ENCODE data around the gene SULF2. TPM values are rescaled to one million over a fixed set of nuclear protein-coding genes. Genes with fewer than 3 reads are reported as not detected.

The SULF2 gene
- total and polyA plus RNA-seq, 2 of the 13 experiments (the other 11 are each of a cell fraction or from before 2014, with no cell fraction given) = 7.2 to 50.9 TPM

- TF ChIP-seq, protein P1, sequence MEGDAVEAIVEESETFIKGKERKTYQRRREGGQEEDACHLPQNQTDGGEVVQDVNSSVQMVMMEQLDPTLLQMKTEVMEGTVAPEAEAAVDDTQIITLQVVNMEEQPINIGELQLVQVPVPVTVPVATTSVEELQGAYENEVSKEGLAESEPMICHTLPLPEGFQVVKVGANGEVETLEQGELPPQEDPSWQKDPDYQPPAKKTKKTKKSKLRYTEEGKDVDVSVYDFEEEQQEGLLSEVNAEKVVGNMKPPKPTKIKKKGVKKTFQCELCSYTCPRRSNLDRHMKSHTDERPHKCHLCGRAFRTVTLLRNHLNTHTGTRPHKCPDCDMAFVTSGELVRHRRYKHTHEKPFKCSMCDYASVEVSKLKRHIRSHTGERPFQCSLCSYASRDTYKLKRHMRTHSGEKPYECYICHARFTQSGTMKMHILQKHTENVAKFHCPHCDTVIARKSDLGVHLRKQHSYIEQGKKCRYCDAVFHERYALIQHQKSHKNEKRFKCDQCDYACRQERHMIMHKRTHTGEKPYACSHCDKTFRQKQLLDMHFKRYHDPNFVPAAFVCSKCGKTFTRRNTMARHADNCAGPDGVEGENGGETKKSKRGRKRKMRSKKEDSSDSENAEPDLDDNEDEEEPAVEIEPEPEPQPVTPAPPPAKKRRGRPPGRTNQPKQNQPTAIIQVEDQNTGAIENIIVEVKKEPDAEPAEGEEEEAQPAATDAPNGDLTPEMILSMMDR (CRISPR knock-in tag; IDR thresholded peaks at IDR 0.05) = peak; percentile 98
- peak; percentile 86 for TF ChIP-seq ZNF781 (CRISPR knock-in tag; IDR thresholded peaks at IDR 0.05; ENCODE audit: borderline replicate concordance, not compliant biosample characterization)
- TF ChIP-seq ZNF549 (CRISPR knock-in tag; IDR thresholded peaks at IDR 0.05) = no peak
- TF ChIP-seq TBP (CRISPR knock-in tag; IDR thresholded peaks at IDR 0.05) = no peak
- TF ChIP-seq HNRNPL (IDR thresholded peaks at IDR 0.05; ENCODE audit: low read depth, low read length) = no peak
- TF ChIP-seq DMAP1 (CRISPR knock-in tag; IDR thresholded peaks at IDR 0.05) = peak; percentile 98
- TF ChIP-seq, protein P2, sequence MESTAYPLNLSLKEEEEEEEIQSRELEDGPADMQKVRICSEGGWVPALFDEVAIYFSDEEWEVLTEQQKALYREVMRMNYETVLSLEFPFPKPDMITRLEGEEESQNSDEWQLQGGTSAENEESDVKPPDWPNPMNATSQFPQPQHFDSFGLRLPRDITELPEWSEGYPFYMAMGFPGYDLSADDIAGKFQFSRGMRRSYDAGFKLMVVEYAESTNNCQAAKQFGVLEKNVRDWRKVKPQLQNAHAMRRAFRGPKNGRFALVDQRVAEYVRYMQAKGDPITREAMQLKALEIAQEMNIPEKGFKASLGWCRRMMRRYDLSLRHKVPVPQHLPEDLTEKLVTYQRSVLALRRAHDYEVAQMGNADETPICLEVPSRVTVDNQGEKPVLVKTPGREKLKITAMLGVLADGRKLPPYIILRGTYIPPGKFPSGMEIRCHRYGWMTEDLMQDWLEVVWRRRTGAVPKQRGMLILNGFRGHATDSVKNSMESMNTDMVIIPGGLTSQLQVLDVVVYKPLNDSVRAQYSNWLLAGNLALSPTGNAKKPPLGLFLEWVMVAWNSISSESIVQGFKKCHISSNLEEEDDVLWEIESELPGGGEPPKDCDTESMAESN (CRISPR knock-in tag; conservative IDR thresholded peaks at IDR 0.05) = no peak
- TF ChIP-seq KMT2A (CRISPR knock-in tag; IDR thresholded peaks at IDR 0.05) = peak; percentile 24; the same call in 1 of the 2 replicates
- no peak for TF ChIP-seq HOXA7 (CRISPR knock-in tag; IDR thresholded peaks at IDR 0.05)
- 0 out of 2 replicates have a peak, but pooled peaks have one; percentile 22 for TF ChIP-seq ZNF557 (CRISPR knock-in tag; IDR thresholded peaks at IDR 0.05)
- 0 out of 2 replicates have a peak, but pooled peaks have one; percentile 33 for TF ChIP-seq CREB1 (IDR thresholded peaks at IDR 0.05)
- no peak for TF ChIP-seq CREB1 (CRISPR knock-in tag; IDR thresholded peaks at IDR 0.05)
- TF ChIP-seq GATA4 (IDR thresholded peaks at IDR 0.05; ENCODE audit: borderline replicate concordance, low read depth) = no peak
- no peak for TF ChIP-seq TBL1XR1 (IDR thresholded peaks at IDR 0.05; ENCODE audit: borderline replicate concordance, low read length, partially characterized antibody)
- TF ChIP-seq KAT7 (CRISPR knock-in tag; IDR thresholded peaks at IDR 0.05; ENCODE audit: borderline replicate concordance) = no peak
- peak; percentile 84 for TF ChIP-seq ZNF335 (CRISPR knock-in tag; IDR thresholded peaks at IDR 0.05)
- peak; percentile 86; the same call in 1 of the 2 replicates for TF ChIP-seq ZGPAT (CRISPR knock-in tag; IDR thresholded peaks at IDR 0.05)
- peak; percentile 41; the same call in 1 of the 2 replicates for TF ChIP-seq HIC2 (CRISPR knock-in tag; IDR thresholded peaks at IDR 0.05; ENCODE audit: low read depth)
- TF ChIP-seq TAF15 (IDR thresholded peaks at IDR 0.05; ENCODE audit: low read depth, low read length, poor library complexity, severe bottlenecking) = no peak
- no peak for TF ChIP-seq SYNCRIP (IDR thresholded peaks at IDR 0.05; ENCODE audit: insufficient read depth, low read depth, low read length)
- TF ChIP-seq MEIS2 (CRISPR knock-in tag; IDR thresholded peaks at IDR 0.05) = peak; percentile 81
- TF ChIP-seq ZNF414 (CRISPR knock-in tag; IDR thresholded peaks at IDR 0.05) = no peak
- no peak for TF ChIP-seq SETDB1 (CRISPR knock-in tag; IDR thresholded peaks at IDR 0.05; ENCODE audit: borderline replicate concordance)
Observed at GRCh38 chr20:47725248-47725973, 59.9 kb downstream of the SULF2 start (continued).

Data from HepG2 (cell line).